ENCODE measurements around the gene H2BK1.

DNA sequence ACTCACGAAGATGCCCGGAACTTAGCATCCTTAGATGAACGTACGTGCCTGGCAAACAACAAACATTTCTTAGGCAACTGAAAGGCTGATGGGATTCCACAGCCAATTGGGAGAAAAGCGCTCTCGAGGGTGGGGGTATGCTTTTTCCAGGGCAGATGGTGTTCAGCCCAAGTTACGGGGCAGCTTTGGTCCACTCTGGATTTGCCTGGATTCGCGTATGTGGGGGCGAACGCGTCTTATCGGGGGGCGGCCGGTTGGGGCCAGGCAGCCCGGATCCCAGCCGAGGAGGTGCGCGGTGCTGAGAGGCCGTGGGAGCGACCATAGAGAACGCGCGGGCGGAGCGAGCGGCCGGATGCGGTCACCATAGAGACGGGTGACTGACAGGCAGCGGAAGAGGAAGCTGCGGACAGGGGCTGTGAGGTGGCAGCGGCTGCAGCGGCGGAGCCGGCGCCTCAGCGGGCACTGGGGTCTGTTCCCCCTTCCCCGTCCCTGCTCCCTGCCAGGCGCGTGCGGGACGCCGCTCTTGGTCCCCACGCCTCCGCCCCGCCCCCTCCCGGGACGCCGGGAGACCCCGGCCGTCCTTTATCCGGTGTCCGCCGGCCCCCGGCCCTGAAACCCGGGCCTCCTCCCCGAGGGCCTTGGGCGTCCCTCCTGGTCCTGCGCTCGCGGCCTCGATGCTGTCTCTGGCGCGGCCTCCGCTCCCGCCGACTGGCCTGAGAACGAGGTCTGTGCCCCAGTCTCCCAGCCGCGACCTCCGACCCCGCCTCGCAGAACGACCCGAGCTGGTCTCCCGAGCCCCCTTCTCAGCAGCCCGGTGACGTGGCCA, 22.0 kb upstream of the H2BK1 start, which contains the start of gene CHPF2:
- TF ChIP-seq, protein P1, sequence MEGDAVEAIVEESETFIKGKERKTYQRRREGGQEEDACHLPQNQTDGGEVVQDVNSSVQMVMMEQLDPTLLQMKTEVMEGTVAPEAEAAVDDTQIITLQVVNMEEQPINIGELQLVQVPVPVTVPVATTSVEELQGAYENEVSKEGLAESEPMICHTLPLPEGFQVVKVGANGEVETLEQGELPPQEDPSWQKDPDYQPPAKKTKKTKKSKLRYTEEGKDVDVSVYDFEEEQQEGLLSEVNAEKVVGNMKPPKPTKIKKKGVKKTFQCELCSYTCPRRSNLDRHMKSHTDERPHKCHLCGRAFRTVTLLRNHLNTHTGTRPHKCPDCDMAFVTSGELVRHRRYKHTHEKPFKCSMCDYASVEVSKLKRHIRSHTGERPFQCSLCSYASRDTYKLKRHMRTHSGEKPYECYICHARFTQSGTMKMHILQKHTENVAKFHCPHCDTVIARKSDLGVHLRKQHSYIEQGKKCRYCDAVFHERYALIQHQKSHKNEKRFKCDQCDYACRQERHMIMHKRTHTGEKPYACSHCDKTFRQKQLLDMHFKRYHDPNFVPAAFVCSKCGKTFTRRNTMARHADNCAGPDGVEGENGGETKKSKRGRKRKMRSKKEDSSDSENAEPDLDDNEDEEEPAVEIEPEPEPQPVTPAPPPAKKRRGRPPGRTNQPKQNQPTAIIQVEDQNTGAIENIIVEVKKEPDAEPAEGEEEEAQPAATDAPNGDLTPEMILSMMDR (IDR thresholded peaks at IDR 0.05) = no peak
- TF ChIP-seq POLR2A (IDR thresholded peaks at IDR 0.05) = peak; percentile 70 to 90

Data from heart left ventricle (tissue), 13 donors.